HG02763 (cell line): Measurements from ENCODE around the gene GSG1L.

Experiments used
- ATAC-seq: cut with Tn5 transposase; IDR thresholded peaks from one replicate; pipeline ENCODE4 v1.9.1; 2021; ENCODE audit warnings: mild to moderate bottlenecking, moderate library complexity; ENCODE audit not compliant: unreplicated experiment

GSG1L gene

DNA sequence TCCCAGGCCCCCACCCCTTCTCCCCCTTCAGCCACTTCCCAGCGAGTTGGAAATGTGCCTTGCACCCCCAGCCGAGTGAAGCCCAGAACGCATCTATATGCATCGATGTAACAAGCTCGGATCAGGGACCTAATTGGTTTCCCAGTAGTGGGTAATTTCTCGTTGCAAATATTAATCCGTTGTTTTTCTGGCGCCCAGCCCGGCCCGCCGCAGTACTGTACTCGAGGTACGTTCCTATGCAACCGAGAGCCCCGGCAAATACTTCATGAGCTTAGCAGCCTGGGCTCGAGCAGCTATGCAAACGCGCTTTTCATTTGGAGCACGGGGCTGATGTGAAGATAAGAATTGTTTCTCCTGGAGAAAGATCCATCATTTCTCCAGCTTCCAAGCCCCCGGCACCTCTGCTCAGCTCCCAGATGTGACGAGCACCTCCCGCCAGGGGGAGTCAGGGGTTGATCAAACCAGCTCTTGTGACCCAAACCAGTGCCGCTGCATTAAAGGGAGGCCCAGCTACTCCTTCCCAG lies 283.8 kb downstream of the GSG1L start:
- ATAC-seq = no peak

DNA sequence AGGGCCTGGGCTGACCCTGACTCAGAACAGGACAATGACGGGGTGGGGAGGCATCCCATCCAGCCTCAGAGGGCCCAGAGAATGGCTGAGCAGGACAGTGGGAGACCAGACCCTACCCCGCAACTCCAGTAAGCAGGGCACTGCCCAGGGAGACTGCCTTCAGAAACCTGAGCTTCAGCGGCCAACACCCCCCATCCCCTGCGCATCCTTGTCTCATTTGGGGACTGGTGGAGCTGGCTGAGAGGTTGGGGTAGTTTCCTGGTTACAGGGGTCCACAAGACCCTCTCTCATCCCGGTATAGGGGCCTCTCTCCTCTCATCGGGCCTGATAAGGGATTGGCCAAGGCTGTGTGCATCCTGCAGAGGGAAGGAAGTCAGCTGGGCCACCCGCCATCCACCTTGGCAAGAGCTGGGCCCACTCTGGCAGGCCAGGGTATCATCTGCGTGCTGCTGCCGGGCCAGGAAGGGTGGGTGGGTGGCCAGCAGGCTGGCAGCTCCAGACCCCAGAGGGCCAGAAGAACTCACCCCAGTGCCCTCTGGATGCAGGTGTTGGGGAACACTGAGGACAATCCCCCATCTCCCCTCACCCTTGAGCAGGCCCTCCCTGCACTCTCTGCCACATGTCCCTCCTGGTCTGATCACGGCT lies 284.5 kb downstream of the GSG1L start:
- no peak for ATAC-seq

DNA sequence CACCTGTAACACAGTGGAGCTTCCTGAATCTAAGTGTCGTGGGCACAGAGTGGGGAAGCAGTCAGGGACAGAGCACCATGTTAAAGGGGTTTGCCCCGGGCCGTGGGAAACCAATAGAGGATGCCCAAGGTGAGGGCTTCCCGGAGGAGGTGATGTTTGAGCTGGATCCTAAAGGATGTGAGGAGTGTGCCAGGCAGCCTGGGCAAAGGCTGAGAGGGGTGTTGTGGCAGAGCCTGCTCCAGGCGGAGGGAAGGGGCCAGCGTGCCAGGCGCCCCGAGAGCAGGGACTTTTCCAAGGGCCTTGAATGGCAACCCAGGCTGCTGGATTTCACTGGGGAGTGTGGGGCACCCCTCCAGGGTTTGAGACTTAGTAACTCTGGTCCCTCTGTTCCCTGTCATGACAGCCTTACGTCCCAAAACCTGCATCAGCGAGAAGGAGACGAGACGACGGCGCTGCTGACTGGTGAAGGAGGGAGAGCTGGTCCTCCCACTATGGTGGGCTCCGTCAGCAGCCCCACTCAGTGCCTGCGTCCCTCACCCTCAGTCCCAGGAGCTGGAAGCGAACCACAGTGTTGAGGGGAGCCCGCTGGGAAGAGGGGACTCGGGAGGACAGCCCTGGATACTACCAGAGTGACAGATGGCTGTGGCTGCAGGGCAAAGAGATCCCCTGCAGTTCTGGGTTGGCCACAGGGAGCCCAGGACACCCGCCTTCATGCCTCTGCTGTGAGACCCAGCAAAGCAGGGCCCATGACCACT lies 285.2 kb downstream of the GSG1L start:
- ATAC-seq = no peak

DNA sequence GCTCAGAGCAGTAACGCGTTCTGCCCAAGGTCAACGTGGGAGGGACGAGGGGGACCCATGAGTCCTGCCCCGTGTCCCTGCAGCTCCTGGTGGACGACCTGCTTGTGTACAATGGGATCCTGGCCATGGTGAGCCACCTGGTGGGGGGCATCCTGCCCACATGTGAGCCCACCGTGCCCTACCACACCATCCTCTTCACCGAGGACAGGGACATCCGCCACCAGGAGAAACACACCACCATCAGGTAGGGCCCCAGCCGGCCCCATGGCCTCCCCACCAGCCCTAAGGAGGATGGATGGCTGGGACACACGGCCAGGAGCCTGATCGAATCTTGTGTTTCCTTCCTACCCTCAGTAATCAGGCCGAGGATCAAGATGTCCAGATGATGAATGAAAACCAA lies 286.0 kb downstream of the GSG1L start:
- no peak for ATAC-seq

DNA sequence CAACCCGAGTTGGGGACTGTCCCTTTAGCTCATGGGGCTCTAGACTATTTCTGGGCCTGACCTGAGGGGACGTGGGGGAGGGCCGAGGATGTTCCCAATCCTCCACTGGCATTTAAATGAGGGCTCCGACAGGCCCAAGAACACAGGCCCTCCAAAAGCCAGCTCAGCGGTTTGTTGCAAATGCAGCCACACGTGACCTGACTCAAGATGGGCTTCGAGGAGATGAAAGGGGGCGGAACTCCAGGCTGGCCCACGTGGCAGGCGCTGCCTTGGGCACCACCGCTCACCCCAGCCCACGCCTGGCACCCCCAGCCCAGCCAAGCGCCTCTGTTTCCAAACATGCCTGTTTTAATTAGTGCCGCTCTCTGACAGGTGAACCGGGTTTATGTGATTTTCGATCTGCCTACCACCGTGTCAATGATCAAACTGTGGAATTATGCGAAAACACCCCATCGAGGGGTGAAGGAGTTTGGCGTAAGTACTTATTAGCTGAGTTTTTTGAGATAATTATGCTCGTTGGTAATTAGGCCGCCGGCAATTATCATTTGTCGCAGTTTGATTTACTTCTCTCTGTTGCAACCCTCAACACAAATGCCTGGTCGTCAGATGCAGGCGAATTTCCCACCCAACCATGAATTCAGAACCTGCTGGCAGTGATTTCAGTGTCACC lies 286.8 kb downstream of the GSG1L start:
- ATAC-seq = no peak

DNA sequence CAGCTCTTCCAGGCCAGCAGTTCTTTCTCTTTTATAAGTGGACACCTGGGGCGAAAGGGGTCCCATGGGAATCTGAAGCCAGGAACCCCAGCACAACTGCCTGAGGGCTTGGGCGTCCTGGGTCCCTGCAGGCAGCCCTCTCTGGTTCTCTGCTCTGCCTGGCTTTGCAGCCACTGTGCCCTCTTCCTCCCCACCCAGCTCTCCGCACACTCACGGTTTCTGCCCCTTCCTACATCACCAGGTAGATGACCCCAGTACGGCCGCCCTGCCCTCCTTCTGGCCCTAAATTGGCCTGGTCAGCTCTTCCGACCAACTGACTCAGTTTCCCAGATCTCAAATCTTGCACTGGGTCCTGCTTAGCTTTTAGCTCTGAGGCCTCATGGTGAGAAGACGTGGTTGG lies 288.3 kb downstream of the GSG1L start:
- ATAC-seq = no peak

DNA sequence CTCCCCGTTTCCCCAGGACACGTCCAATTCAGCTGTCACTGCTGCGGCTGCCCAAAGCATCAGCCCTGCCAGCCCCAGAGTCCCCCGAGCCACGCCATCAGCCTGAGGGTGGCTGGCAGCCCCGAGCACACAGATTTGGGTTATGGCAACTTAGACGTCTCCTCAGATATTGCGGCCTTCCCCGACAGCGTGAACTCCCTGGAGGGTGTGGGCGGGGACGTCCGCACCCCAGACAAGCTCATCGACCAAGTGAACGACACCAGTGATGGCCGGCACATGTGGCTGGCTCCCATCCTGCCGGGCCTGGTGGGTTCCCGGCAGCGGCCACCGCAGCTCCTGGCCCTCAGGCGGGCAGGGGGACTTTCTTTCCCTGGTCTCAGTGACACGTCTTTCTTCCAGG lies 288.7 kb downstream of the GSG1L start:
- ATAC-seq = no peak

DNA sequence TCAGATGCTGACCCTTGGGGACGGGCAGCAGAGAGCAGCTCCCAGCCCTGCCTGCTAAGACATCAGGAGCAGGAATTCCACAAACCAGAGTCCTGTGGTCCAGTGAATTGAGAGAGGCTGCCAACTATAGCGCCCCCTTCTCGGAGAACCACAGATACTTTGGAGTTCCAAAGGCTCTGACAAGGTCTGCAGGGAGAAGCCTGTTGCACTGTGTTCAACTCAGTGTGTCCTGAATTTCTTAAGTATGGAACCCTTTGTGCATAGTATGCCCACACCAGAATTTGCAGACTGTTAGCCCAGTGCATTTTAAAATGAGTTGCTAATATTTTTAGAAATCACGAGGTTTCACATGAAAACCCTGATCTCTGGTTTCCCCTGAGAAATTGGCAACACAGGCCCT lies 290.2 kb downstream of the GSG1L start:
- no peak for ATAC-seq

- no peak for ATAC-seq
Observed at GRCh38 chr16:27772093-27772825, 291.3 kb downstream of the GSG1L start.

GRCh38 chr16:27771201-27771910 lies 292.2 kb downstream of the GSG1L start:
- no peak for ATAC-seq

- no peak for ATAC-seq
Observed at GRCh38 chr16:27770271-27771196, 293.0 kb downstream of the GSG1L start.

- ATAC-seq = no peak
Observed at GRCh38 chr16:27769561-27770255, 293.8 kb downstream of the GSG1L start.

GRCh38 chr16:27768651-27769272 lies 294.8 kb downstream of the GSG1L start:
- no peak for ATAC-seq

GRCh38 chr16:27767971-27768591 lies 295.4 kb downstream of the GSG1L start:
- ATAC-seq = no peak

DNA sequence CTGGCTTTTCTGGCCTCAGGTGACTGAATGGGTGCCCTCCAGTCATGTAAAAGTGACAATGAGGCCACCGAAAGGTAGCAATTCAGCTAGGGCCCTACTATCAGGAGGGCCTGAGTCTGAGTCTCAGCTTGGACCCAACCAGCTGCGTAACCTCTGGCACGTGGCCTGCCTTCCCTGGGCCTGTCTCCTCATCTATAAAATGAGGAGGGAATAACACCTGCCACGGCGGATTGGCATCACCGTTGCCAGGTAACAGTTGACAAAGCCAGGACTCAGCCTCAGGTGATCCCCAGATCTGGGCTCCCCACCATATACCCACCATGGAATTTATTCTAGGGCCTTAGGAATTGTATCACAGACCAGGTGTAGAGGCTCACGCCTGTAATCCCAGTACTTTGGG lies 296.4 kb downstream of the GSG1L start:
- ATAC-seq = no peak

- ATAC-seq = no peak
Observed at GRCh38 chr16:27766236-27766925, 297.1 kb downstream of the GSG1L start.

DNA sequence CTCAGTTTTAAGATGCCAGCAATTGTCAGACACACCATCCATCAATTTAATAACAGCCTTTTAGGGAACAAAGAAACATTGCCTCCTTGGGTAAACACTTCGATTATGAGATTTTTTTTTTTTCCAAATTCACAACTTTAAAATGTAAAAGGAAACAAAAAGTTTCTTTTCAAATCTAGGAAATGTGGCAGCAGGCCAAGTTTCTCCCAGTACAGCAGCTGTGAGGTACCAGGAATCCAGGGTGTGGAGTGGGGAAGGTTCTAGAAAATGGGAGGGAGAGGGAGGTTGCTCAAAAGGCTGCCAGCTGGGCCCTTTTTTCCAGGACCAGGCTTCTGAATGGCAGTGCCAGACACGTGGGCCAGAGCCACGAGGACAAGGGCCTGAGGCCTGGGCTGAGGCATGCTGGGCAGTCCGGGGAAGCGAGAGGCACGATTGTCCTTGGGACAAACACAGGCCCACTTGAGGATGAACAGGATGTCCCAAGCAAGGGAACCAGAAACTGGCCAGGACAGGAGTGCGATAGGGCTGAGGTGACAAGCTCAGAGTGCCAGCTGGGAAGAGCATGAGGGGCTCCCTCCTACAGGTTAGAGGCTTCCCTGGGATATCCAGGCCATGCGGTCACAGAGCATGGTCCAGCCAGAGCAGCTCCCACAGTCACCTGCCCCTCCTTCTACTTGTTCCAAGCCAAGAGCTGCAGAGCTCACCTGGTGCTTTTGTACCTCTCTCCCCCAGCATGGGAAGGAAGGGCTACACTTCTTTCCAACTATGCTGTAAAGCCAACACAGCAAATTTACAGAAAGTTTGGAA lies 298.4 kb downstream of the GSG1L start:
- ATAC-seq = no peak
